GM23338 (cell line): ENCODE results near the gene PIGP. TPM values are rescaled to one million over a fixed set of nuclear protein-coding genes. Genes with fewer than 3 reads are reported as not detected.

ENCODE experiments used
- ATAC-seq: fragments of 200-7000 bp; cut with Tn5 transposase; 3 replicates; pipeline ENCODE4 v1.9.1; 2020
- DNase-seq: peaks from one replicate; pipeline ENCODE4 v3.0.0-alpha.2; 2015; ENCODE audit warnings: low spot score
- H2AFZ ChIP-seq: fragments of 200-600 bp; sonication (generic); 2 replicates; pipeline ENCODE4 v1.8.0; 2016; ENCODE audit warnings: antibody characterized with exemption, mild to moderate bottlenecking, moderate library complexity
- H3F3A ChIP-seq: fragments of 200-600 bp; sonication (generic); replicated peaks from 2 replicates; pipeline ENCODE4 v1.8.0; 2017; ENCODE audit warnings: antibody characterized with exemption, mixed run types, low read depth
- H3K27ac ChIP-seq: fragments of 200-600 bp; sonication (generic); 2 replicates; pipeline ENCODE4 v1.6.1; 2016; ENCODE audit warnings: low read depth
- H3K27me3 ChIP-seq: fragments of 200-600 bp; sonication (generic); 2 replicates; pipeline ENCODE4 v1.8.0; 2016; ENCODE audit warnings: mild to moderate bottlenecking, mixed run types, moderate library complexity; ENCODE audit not compliant: insufficient read depth
- H3K36me3 ChIP-seq: fragments of 200-600 bp; sonication (generic); 2 replicates; pipeline ENCODE4 v1.8.0; 2016; ENCODE audit warnings: mild to moderate bottlenecking; ENCODE audit not compliant: insufficient read depth
- H3K4me1 ChIP-seq: fragments of 200-600 bp; sonication (generic); 2 replicates; pipeline ENCODE4 v1.8.0; 2016; ENCODE audit warnings: mild to moderate bottlenecking, moderate library complexity; ENCODE audit not compliant: insufficient read depth
- H3K4me2 ChIP-seq: fragments of 200-600 bp; sonication (generic); 2 replicates; pipeline ENCODE4 v1.7.1; 2017; ENCODE audit warnings: mixed run types
- H3K4me3 ChIP-seq: fragments of 200-600 bp; sonication (generic); 2 replicates; pipeline ENCODE4 v1.6.1; 2016; ENCODE audit warnings: mixed run types
- H3K79me2 ChIP-seq: fragments of 200-600 bp; sonication (generic); replicated peaks from 2 replicates; pipeline ENCODE4 v1.8.0; 2017; ENCODE audit warnings: mild to moderate bottlenecking; ENCODE audit not compliant: insufficient read depth
- H3K9me2 ChIP-seq: fragments of 200-600 bp; sonication (generic); 2 replicates; pipeline ENCODE4 v1.8.0; 2017; ENCODE audit not compliant: insufficient read depth
- H4K20me1 ChIP-seq: fragments of 200-600 bp; sonication (generic); replicated peaks from 2 replicates; pipeline ENCODE4 v1.8.0; 2017; ENCODE audit warnings: mild to moderate bottlenecking; ENCODE audit not compliant: insufficient read depth
- H3K27ac Mint-ChIP-seq: 2 replicates; pipeline ENCODE4 v1.8.0; 2020; ENCODE audit warnings: inconsistent platforms, mild to moderate bottlenecking, moderate library complexity, mixed read lengths
- H3K27me3 Mint-ChIP-seq: 3 replicates; pipeline ENCODE4 v1.8.0; 2022; ENCODE audit warnings: low read depth, mild to moderate bottlenecking, moderate library complexity, mixed read lengths, inconsistent platforms; ENCODE audit not compliant: insufficient read depth, poor library complexity
- H3K36me3 Mint-ChIP-seq: 3 replicates; pipeline ENCODE4 v1.8.0; 2021; ENCODE audit warnings: low read depth, mild to moderate bottlenecking, inconsistent platforms, moderate library complexity, mixed read lengths
- H3K4me1 Mint-ChIP-seq: 3 replicates; pipeline ENCODE4 v1.8.0; 2020; ENCODE audit warnings: mild to moderate bottlenecking, inconsistent platforms, mixed read lengths
- H3K4me3 Mint-ChIP-seq: 3 replicates; pipeline ENCODE4 v1.8.0; 2021; ENCODE audit warnings: moderate library complexity, mild to moderate bottlenecking, inconsistent platforms, mixed read lengths
- H3K9me3 Mint-ChIP-seq: 3 replicates; pipeline ENCODE4 v1.8.0; 2020; ENCODE audit warnings: moderate library complexity, mild to moderate bottlenecking, inconsistent platforms, mixed read lengths
- CREB1 ChIP-seq: fragments of 250-450 bp; sonication (Bioruptor Pico); IDR thresholded peaks from 2 replicates; pipeline ENCODE4 v1.5.0; 2020; ENCODE audit warnings: low read depth, mild to moderate bottlenecking, moderate library complexity
- CTCF ChIP-seq, 2 experiments: fragments of 200-600 bp in 1 of 2; sonication (generic) in 1 of 2; conservative IDR thresholded peaks; 2 replicates each; pipeline versions ENCODE4 v1.5.1 to v1.6.1; 2016 to 2017; ENCODE audit warnings: antibody characterized with exemption in 2 of 2, low read depth in 2 of 2, mild to moderate bottlenecking in 2 of 2, moderate library complexity in 1 of 2
- ETS1 ChIP-seq: IDR thresholded peaks from 2 replicates; pipeline ENCODE4 v1.6.1; 2016; ENCODE audit warnings: antibody characterized with exemption
- EZH2 ChIP-seq: fragments of 200-600 bp; sonication (generic); IDR thresholded peaks from one replicate; pipeline ENCODE4 v1.8.0; 2017; ENCODE audit warnings: antibody characterized with exemption, mild to moderate bottlenecking, low read depth; ENCODE audit not compliant: unreplicated experiment
- EZH2phosphoT487 ChIP-seq: fragments of 200-600 bp; sonication (generic); IDR thresholded peaks from one replicate; pipeline ENCODE4 v1.8.1; 2018; ENCODE audit warnings: antibody characterized with exemption; ENCODE audit not compliant: unreplicated experiment
- JUNB ChIP-seq: IDR thresholded peaks from one replicate; pipeline ENCODE4 v1.6.1; 2016; ENCODE audit warnings: antibody characterized with exemption; ENCODE audit not compliant: unreplicated experiment
- NANOG ChIP-seq: IDR thresholded peaks from 2 replicates; pipeline ENCODE4 v1.6.1; 2016; ENCODE audit warnings: antibody characterized with exemption, borderline replicate concordance
- POLR2AphosphoS5 ChIP-seq: IDR thresholded peaks from 2 replicates; pipeline ENCODE4 v1.6.1; 2016; ENCODE audit warnings: antibody characterized with exemption, low read depth
- REST ChIP-seq: IDR thresholded peaks from one replicate; pipeline ENCODE4 v1.6.1; 2018; ENCODE audit warnings: antibody characterized with exemption; ENCODE audit not compliant: unreplicated experiment
- STAT1 ChIP-seq: IDR thresholded peaks from one replicate; pipeline ENCODE4 v1.6.1; 2016; ENCODE audit warnings: antibody characterized with exemption; ENCODE audit not compliant: unreplicated experiment
- ZNF114 ChIP-seq: fragments of 250-450 bp; sonication (Bioruptor Pico); IDR thresholded peaks from 2 replicates; pipeline ENCODE4 v1.5.0; 2020; ENCODE audit warnings: mild to moderate bottlenecking, moderate library complexity
- ZNF331 ChIP-seq: fragments of 250-450 bp; sonication (Bioruptor Pico); IDR thresholded peaks from 2 replicates; pipeline ENCODE4 v1.5.0; 2020; ENCODE audit warnings: low read depth, mild to moderate bottlenecking, moderate library complexity
- ZNF462 ChIP-seq: fragments of 250-450 bp; sonication (Bioruptor Pico); IDR thresholded peaks from 2 replicates; pipeline ENCODE4 v1.5.0; 2020; ENCODE audit warnings: mild to moderate bottlenecking, moderate library complexity
- polyA plus RNA-seq: library from polyadenylated mRNA; unstranded; fragments of >200 nt; fragmentation: Nextera tagmentation; extraction: Ambion mirVana; gene quantifications from 2 replicates; pipeline ENCODE4 v1.2.1, GENCODE V29; 2016
- total RNA-seq: library from RNA; depleted of rRNA; stranded (reverse); fragments of >200 nt; shearing (Covaris generic); gene quantifications from 2 replicates; pipeline ENCODE4 v1.2.3, GENCODE V29; 2014

PIGP gene
- total and polyA plus RNA-seq, 2 experiments from 2014 or later = 5.2 to 19.6 TPM

GRCh38 chr21:37060296-37060695 lies 12.6 kb downstream of the PIGP start:
- ATAC-seq (peak; percentile 93), DNase-seq (peak; percentile 80)
- TF ChIP-seq CREB1 (CRISPR knock-in tag) (no peak), POLR2AphosphoS5 (no peak), ZNF462 (CRISPR knock-in tag) (no peak), REST (no peak), NANOG (no peak), EZH2phosphoT487 (no peak), ETS1 (no peak), EZH2 (no peak), ZNF331 (CRISPR knock-in tag) (no peak), CTCF (conservative IDR thresholded peaks at IDR 0.05; ENCODE audit: low read depth in 2 of 2) (no peak), JUNB (no peak), STAT1 (no peak), ZNF114 (CRISPR knock-in tag) (no peak)
- Histone ChIP-seq H2AFZ (no peak overlapping the region), H3K36me3 (no peaks in the 10 kb centered on the region), H3K27me3 (no peaks in the 10 kb centered on the region), H3K27ac (no peak overlapping the region), H3K9me2 (0 out of 2 replicates have a peak, but pooled peaks cover 3% of the 10 kb centered on the region), H3K4me1 (peaks cover 29% of the 10 kb centered on the region), H4K20me1 (no peaks in the 10 kb centered on the region), H3K4me2 (peak overlapping the region; percentile 65), H3F3A (0 out of 2 replicates have a peak, but pooled peaks cover 3% of the 10 kb centered on the region), H3K79me2 (no peaks in the 10 kb centered on the region), H3K4me3 (no peak overlapping the region)
- peaks cover 32% of the 10 kb centered on the region for H3K4me1 Mint-ChIP-seq
- no peak overlapping the region for H3K27ac Mint-ChIP-seq
- H3K27me3 Mint-ChIP-seq = peaks cover 6% of the 10 kb centered on the region
- H3K9me3 Mint-ChIP-seq = peaks cover 7% of the 10 kb centered on the region; the same call in 2 of the 3 replicates
- peaks cover 3% of the 10 kb centered on the region; the same call in 1 of the 3 replicates for H3K36me3 Mint-ChIP-seq
- H3K4me3 Mint-ChIP-seq = no peak overlapping the region
